ENCODE results near the gene TRAP1. TPM values are rescaled to one million over a fixed set of nuclear protein-coding genes. Genes with fewer than 3 reads are reported as not detected.

The TRAP1 gene
- total and polyA plus RNA-seq, 12 donors: 59.8 to 113 (median 87.9) TPM

GRCh38 chr16:3727806-3728381 lies 10.6 kb upstream of the TRAP1 start:
- DNase-seq: no peak
- Histone ChIP-seq H3K27ac (no peak overlapping the region), H3K27me3 (no peaks in the 10 kb centered on the region), H3K9me3 (replicated peaks in 1 of 3) (no peaks in the 10 kb centered on the region), H3K36me3 (replicated peaks in 1 of 2) (peaks cover 0 to 54% of the 10 kb centered on the region in 2 donors), H3K4me3 (no peak overlapping the region), H3K4me1 (replicated peaks in 1 of 2) (no peaks in the 10 kb centered on the region)
- TF ChIP-seq CTCF (IDR thresholded peaks at IDR 0.05) (no peak), POLR2A (IDR thresholded peaks at IDR 0.05) (no peak)
- intact Hi-C loops (cut with DNase I): no loop called here
- 85 to 96% (median 91%) methylated on average over 4 to 21 of the region's 21 CpGs for WGBS, 4 donors

- no peaks in the 10 kb centered on the region for H3K27me3 ChIP-seq
- DNase-seq: no peak
- no peaks in the 10 kb centered on the region for H3K4me1 ChIP-seq (replicated peaks in 1 of 2)
- 94 to 95% (median 94%) methylated on average over 29 to 33 of the region's 33 CpGs for WGBS, 4 donors
- H3K27ac ChIP-seq: no peak overlapping the region
- H3K36me3 ChIP-seq (replicated peaks in 1 of 2): peaks cover 0 to 37% of the 10 kb centered on the region in 2 donors
- intact Hi-C loops (cut with DNase I): no loop called here
- TF ChIP-seq CTCF (IDR thresholded peaks at IDR 0.05): no peak
- no peak for TF ChIP-seq POLR2A (IDR thresholded peaks at IDR 0.05)
- H3K4me3 ChIP-seq: no peak overlapping the region
- no peaks in the 10 kb centered on the region for H3K9me3 ChIP-seq (replicated peaks in 1 of 3)
Measured at GRCh38 chr16:3726021-3726687, 8.8 kb upstream of the TRAP1 start.

- Histone ChIP-seq H3K4me1 (replicated peaks in 1 of 2) (no peaks in the 10 kb centered on the region), H3K4me3 (no peak overlapping the region), H3K36me3 (replicated peaks in 1 of 2) (peaks cover 0 to 28% of the 10 kb centered on the region in 2 donors), H3K27ac (no peak overlapping the region), H3K9me3 (replicated peaks in 1 of 3) (no peaks in the 10 kb centered on the region), H3K27me3 (no peaks in the 10 kb centered on the region)
- intact Hi-C loops (cut with DNase I): no loop called here
- TF ChIP-seq CTCF (IDR thresholded peaks at IDR 0.05) (no peak), POLR2A (IDR thresholded peaks at IDR 0.05) (no peak)
- WGBS, 4 donors: 62 to 86% (median 79%) methylated on average over 3 to 8 of the region's 8 CpGs
- no peak for DNase-seq
Measured at GRCh38 chr16:3725276-3725675, 8.0 kb upstream of the TRAP1 start.

- H3K27ac ChIP-seq: no peak overlapping the region
- TF ChIP-seq CTCF (IDR thresholded peaks at IDR 0.05): no peak
- no peak for TF ChIP-seq POLR2A (IDR thresholded peaks at IDR 0.05)
- DNase-seq: no peak
- H3K4me3 ChIP-seq: no peak overlapping the region
- intact Hi-C loops (cut with DNase I): no loop called here
- H3K4me1 ChIP-seq (replicated peaks in 1 of 2): peaks cover 4 to 8% of the 10 kb centered on the region in 2 donors
- no peaks in the 10 kb centered on the region for H3K9me3 ChIP-seq (replicated peaks in 1 of 3)
- 84 to 91% (median 90%) methylated on average over 10 of the region's 10 CpGs for WGBS, 4 donors
- H3K36me3 ChIP-seq (replicated peaks in 1 of 2): peaks cover 0 to under 1% of the 10 kb centered on the region in 2 donors
- H3K27me3 ChIP-seq: no peaks in the 10 kb centered on the region
Measured at GRCh38 chr16:3722508-3722907, 5.2 kb upstream of the TRAP1 start.

Measured in adrenal gland (tissue), 12 donors.